GM12878 (cell line): Measurements from ENCODE around the gene PTCH2.

Experiments
- CREB1 ChIP-seq: IDR thresholded peaks from 2 replicates; pipeline ENCODE4 v1.6.1; 2012; ENCODE audit warnings: low read depth, mild to moderate bottlenecking, inconsistent platforms
- CUX1 ChIP-seq: IDR thresholded peaks from 2 replicates; pipeline ENCODE4 v1.6.1; 2012; ENCODE audit warnings: improper control_type of control experiment, low read depth, low read length; ENCODE audit not compliant: insufficient replicate concordance
- MAX ChIP-seq: IDR thresholded peaks from 2 replicates; pipeline ENCODE4 v1.6.1; 2012; ENCODE audit warnings: low read depth, low read length, improper control_type of control experiment
- TF ChIP-seq, protein P1 (sequence below), 3 experiments: IDR thresholded peaks in 2 of 3; conservative IDR thresholded peaks in 1 of 3; 2 replicates each; pipeline ENCODE4 v1.5.1; 2011; ENCODE audit warnings: low read depth in 3 of 3, low read length in 3 of 3, mild to moderate bottlenecking in 3 of 3, control low read depth in 2 of 3, moderate library complexity in 2 of 3, inconsistent platforms in 1 of 3, mixed read lengths in 1 of 3; ENCODE audit not compliant: control insufficient read depth in 2 of 3, insufficient read depth in 1 of 3; ENCODE audit errors: extremely low read depth in 1 of 3
- TF ChIP-seq, protein P2 (sequence below): IDR thresholded peaks from 2 replicates; pipeline ENCODE4 v1.6.1; 2011; ENCODE audit warnings: low read depth, mild to moderate bottlenecking, low read length, moderate library complexity, borderline replicate concordance; ENCODE audit errors: extremely low read depth
- TF ChIP-seq, protein P3 (sequence below): IDR thresholded peaks from 2 replicates; pipeline ENCODE4 v1.6.1; 2012; ENCODE audit warnings: low read depth, low read length, improper control_type of control experiment
- TF ChIP-seq, protein P4 (sequence below): IDR thresholded peaks from 2 replicates; pipeline ENCODE4 v1.6.1; 2012; ENCODE audit warnings: low read length, inconsistent platforms

DNA sequence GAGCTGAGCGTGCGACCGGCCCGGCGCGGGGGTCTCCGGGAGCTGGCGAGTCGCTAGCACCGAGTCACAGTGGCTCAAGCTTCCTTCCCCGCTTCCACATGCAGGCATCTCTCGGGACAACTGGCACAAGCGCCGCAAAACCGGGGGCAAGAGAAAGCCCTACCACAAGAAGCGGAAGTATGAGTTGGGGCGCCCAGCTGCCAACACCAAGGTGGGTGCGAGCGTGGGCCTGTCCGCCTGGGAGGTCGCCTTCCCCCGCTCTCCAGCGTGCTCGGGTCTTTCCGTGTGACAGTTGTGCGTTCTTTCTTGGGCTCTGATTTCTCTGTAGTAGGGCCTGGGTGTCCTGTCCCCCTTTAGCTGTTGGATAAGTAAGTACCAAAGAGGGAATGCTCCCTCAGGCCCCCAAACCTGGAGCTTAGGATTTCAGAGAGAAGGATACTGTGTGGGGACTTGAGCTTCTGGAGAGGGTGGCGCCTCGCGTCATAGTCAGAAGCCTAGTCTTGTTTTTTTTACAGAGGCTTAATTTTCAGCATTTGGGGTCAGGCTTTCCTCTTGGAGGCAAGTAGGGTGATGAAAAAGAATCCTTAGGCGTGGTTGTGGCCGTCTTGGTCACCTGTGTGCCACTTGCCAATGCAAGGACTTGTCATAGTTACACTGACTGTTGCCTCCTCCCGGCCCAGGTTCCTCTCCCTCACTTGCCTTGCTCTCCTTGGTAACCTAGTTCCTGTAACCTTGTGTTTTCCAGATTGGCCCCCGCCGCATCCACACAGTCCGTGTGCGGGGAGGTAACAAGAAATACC lies 66.9 kb downstream of the PTCH2 start:
- TF ChIP-seq, protein P1, sequence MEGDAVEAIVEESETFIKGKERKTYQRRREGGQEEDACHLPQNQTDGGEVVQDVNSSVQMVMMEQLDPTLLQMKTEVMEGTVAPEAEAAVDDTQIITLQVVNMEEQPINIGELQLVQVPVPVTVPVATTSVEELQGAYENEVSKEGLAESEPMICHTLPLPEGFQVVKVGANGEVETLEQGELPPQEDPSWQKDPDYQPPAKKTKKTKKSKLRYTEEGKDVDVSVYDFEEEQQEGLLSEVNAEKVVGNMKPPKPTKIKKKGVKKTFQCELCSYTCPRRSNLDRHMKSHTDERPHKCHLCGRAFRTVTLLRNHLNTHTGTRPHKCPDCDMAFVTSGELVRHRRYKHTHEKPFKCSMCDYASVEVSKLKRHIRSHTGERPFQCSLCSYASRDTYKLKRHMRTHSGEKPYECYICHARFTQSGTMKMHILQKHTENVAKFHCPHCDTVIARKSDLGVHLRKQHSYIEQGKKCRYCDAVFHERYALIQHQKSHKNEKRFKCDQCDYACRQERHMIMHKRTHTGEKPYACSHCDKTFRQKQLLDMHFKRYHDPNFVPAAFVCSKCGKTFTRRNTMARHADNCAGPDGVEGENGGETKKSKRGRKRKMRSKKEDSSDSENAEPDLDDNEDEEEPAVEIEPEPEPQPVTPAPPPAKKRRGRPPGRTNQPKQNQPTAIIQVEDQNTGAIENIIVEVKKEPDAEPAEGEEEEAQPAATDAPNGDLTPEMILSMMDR (IDR thresholded peaks at IDR 0.05 in 2 of 3, conservative IDR thresholded peaks at IDR 0.05 in 1 of 3; ENCODE audit: control insufficient read depth in 2 of 3, extremely low read depth in 1 of 3, insufficient read depth in 1 of 3, low read depth in 3 of 3, low read length in 3 of 3), result no peak
- TF ChIP-seq CUX1, result no peak
- TF ChIP-seq, protein P2, sequence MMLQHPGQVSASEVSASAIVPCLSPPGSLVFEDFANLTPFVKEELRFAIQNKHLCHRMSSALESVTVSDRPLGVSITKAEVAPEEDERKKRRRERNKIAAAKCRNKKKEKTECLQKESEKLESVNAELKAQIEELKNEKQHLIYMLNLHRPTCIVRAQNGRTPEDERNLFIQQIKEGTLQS, result no peak
- TF ChIP-seq, protein P3, sequence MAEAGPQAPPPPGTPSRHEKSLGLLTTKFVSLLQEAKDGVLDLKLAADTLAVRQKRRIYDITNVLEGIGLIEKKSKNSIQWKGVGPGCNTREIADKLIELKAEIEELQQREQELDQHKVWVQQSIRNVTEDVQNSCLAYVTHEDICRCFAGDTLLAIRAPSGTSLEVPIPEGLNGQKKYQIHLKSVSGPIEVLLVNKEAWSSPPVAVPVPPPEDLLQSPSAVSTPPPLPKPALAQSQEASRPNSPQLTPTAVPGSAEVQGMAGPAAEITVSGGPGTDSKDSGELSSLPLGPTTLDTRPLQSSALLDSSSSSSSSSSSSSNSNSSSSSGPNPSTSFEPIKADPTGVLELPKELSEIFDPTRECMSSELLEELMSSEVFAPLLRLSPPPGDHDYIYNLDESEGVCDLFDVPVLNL, result no peak
- TF ChIP-seq, protein P4, sequence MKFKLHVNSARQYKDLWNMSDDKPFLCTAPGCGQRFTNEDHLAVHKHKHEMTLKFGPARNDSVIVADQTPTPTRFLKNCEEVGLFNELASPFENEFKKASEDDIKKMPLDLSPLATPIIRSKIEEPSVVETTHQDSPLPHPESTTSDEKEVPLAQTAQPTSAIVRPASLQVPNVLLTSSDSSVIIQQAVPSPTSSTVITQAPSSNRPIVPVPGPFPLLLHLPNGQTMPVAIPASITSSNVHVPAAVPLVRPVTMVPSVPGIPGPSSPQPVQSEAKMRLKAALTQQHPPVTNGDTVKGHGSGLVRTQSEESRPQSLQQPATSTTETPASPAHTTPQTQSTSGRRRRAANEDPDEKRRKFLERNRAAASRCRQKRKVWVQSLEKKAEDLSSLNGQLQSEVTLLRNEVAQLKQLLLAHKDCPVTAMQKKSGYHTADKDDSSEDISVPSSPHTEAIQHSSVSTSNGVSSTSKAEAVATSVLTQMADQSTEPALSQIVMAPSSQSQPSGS, result no peak
- TF ChIP-seq MAX, result no peak
- 0 out of 2 replicates have a peak, but pooled peaks have one; percentile 22 for TF ChIP-seq CREB1
